Non-pigmented ciliary epithelial cell (primary cell): Measurements from ENCODE around the gene SCNN1G.
"Not testable (repeated sequence)": the region's sequence is repeated elsewhere in the genome, so short reads cannot be mapped to it uniquely, and the experiment has no call there.

Experiments used
- DNase-seq: peaks from one replicate; pipeline ENCODE4 v3.0.0-alpha.2; 2010; ENCODE audit warnings: low read depth

SCNN1G gene

GRCh38 chr16:23182679-23183542 is at the start of gene SCNN1G:
TSS of gene SCNN1G (plus strand) at chr16:23182745. CDS start at chr16:23186272, 3,527 bp downstream.
- DNase-seq = no peak

- no peak for DNase-seq
Observed at GRCh38 chr16:23132775-23133463, 49.6 kb upstream of the SCNN1G start.

GRCh38 chr16:23134274-23134673 is 48.3 kb upstream of the SCNN1G start:
- no peak for DNase-seq

GRCh38 chr16:23137256-23137655 is 45.3 kb upstream of the SCNN1G start:
- DNase-seq = no peak

GRCh38 chr16:23137818-23138217 is 44.7 kb upstream of the SCNN1G start:
- DNase-seq = no peak

- no peak for DNase-seq
Observed at GRCh38 chr16:23140107-23140506, 42.4 kb upstream of the SCNN1G start.

- DNase-seq = no peak
Observed at GRCh38 chr16:23141033-23141432, 41.5 kb upstream of the SCNN1G start.

GRCh38 chr16:23141500-23141899 is 41.0 kb upstream of the SCNN1G start:
- DNase-seq = no peak

GRCh38 chr16:23141959-23142740 is 40.4 kb upstream of the SCNN1G start:
- no peak for DNase-seq

- no peak for DNase-seq
Observed at GRCh38 chr16:23143391-23143790, 39.2 kb upstream of the SCNN1G start.

- DNase-seq = not testable (repeated sequence)
Observed at GRCh38 chr16:23144393-23144792, 38.2 kb upstream of the SCNN1G start.

- DNase-seq = no peak
Observed at GRCh38 chr16:23145186-23145585, 37.4 kb upstream of the SCNN1G start.

- no peak for DNase-seq
Observed at GRCh38 chr16:23145608-23146007, 36.9 kb upstream of the SCNN1G start.

- DNase-seq = no peak
Observed at GRCh38 chr16:23146877-23147601, 35.5 kb upstream of the SCNN1G start.

GRCh38 chr16:23147666-23148065 is 34.9 kb upstream of the SCNN1G start:
- no peak for DNase-seq

GRCh38 chr16:23148166-23148512 is 34.4 kb upstream of the SCNN1G start:
- DNase-seq = no peak

GRCh38 chr16:23148513-23149266 is 33.9 kb upstream of the SCNN1G start:
- no peak for DNase-seq

GRCh38 chr16:23149267-23149992 is 33.1 kb upstream of the SCNN1G start, which contains the start of gene USP31:
TSS of gene USP31 (minus strand) at chr16:23149452. CDS start at chr16:23149270, 182 bp downstream.
- peak; percentile 72 for DNase-seq

GRCh38 chr16:23149993-23150364 is 32.6 kb upstream of the SCNN1G start:
- no peak for DNase-seq

- no peak for DNase-seq
Observed at GRCh38 chr16:23152386-23153178, 30.0 kb upstream of the SCNN1G start.
